ENCODE results near the gene SSR3.

- no peak for TF ChIP-seq CTCF (IDR thresholded peaks at IDR 0.05)
- no peak for TF ChIP-seq POLR2A (IDR thresholded peaks at IDR 0.05)
Measured at GRCh38 chr3:156582532-156583183, 27.7 kb upstream of the SSR3 start.

Measured in esophagus squamous epithelium (tissue), 4 donors.